H1 (cell line): ENCODE measurements around the gene PRRC2C.

Experiments
- ATF3 ChIP-seq: IDR thresholded peaks from 2 replicates; pipeline ENCODE4 v1.6.1; 2011; ENCODE audit warnings: low read depth, mild to moderate bottlenecking, low read length; ENCODE audit not compliant: insufficient read depth
- CEBPB ChIP-seq: IDR thresholded peaks from 2 replicates; pipeline ENCODE4 v1.6.1; 2012; ENCODE audit warnings: low read depth, low read length
- EP300 ChIP-seq, 2 experiments: IDR thresholded peaks; 1 replicate in 1 of 2; 2 replicates in 1 of 2; pipeline ENCODE4 v1.6.1; 2011 to 2012; ENCODE audit warnings: low read depth in 2 of 2, low read length in 2 of 2, mild to moderate bottlenecking in 2 of 2, borderline replicate concordance in 1 of 2, inconsistent platforms in 1 of 2, moderate library complexity in 1 of 2
- SP2 ChIP-seq: IDR thresholded peaks from 2 replicates; pipeline ENCODE4 v1.6.1; 2012; ENCODE audit warnings: mild to moderate bottlenecking, low read length, inconsistent platforms
- SP4 ChIP-seq: IDR thresholded peaks from 2 replicates; pipeline ENCODE4 v1.6.1; 2012; ENCODE audit warnings: low read length, inconsistent platforms
- TF ChIP-seq, protein P1 (sequence below), 3 experiments: IDR thresholded peaks; 1 replicate in 2 of 3; 2 replicates in 1 of 3; pipeline versions ENCODE4 v1.5.1 to v1.6.1; 2011; ENCODE audit warnings: low read length in 3 of 3, mild to moderate bottlenecking in 3 of 3, inconsistent platforms in 2 of 3, low read depth in 1 of 3, moderate library complexity in 1 of 3; ENCODE audit not compliant: insufficient read depth in 1 of 3; ENCODE audit errors: control extremely low read depth in 1 of 3

DNA sequence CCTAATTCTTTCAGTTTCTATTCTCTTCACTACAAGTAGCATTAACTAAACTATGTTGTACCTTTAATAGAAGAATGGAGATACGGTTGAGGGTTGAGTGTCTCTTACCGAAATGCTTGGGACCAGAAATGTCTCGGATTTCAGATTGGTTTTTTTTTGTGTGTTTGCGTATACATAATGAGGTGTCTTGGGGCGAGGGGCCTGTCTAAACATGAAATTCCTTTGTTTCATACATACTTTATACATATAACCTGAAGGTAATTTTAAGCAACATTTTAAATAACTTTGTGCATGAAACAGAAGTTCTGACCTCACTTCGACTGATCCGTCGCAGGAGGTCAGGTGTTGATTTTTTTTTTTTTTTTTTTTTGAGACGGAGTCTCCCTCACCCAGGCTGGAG, 100.4 kb downstream of the PRRC2C start:
- TF ChIP-seq EP300 (IDR thresholded peaks at IDR 0.05; ENCODE audit: borderline replicate concordance in 1 of 2, low read depth in 2 of 2, low read length in 2 of 2), result no peak
- TF ChIP-seq CEBPB, result no peak
- no peak for TF ChIP-seq ATF3
- TF ChIP-seq, protein P1, sequence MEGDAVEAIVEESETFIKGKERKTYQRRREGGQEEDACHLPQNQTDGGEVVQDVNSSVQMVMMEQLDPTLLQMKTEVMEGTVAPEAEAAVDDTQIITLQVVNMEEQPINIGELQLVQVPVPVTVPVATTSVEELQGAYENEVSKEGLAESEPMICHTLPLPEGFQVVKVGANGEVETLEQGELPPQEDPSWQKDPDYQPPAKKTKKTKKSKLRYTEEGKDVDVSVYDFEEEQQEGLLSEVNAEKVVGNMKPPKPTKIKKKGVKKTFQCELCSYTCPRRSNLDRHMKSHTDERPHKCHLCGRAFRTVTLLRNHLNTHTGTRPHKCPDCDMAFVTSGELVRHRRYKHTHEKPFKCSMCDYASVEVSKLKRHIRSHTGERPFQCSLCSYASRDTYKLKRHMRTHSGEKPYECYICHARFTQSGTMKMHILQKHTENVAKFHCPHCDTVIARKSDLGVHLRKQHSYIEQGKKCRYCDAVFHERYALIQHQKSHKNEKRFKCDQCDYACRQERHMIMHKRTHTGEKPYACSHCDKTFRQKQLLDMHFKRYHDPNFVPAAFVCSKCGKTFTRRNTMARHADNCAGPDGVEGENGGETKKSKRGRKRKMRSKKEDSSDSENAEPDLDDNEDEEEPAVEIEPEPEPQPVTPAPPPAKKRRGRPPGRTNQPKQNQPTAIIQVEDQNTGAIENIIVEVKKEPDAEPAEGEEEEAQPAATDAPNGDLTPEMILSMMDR (IDR thresholded peaks at IDR 0.05; ENCODE audit: control extremely low read depth in 1 of 3, insufficient read depth in 1 of 3, low read depth in 1 of 3, low read length in 3 of 3), result no peak
- TF ChIP-seq SP2, result no peak
- TF ChIP-seq SP4, result no peak
